Epidermal melanocyte (primary cell): ENCODE results near the gene SCIN.
"Not testable (repeated sequence)": the region's sequence is repeated elsewhere in the genome, so short reads cannot be mapped to it uniquely, and the experiment has no call there.

ENCODE experiments used
- DNase-seq: peaks from one replicate; pipeline ENCODE4 v3.0.0; 2011; ENCODE audit warnings: low spot score; ENCODE audit not compliant: insufficient read length

The SCIN gene

GRCh38 chr7:12686891-12687717 lies 116.6 kb downstream of the SCIN start, which contains the start of gene ARL4A:
Gene ARL4A, plus strand, starts transcription at chr7:12687633. Its CDS starts 622 bp downstream, at chr7:12688255.
- DNase-seq = peak; percentile 98

GRCh38 chr7:12687718-12688171 lies 117.2 kb downstream of the SCIN start:
- DNase-seq = no peak

GRCh38 chr7:12688485-12689170 lies 118.1 kb downstream of the SCIN start:
- not testable (repeated sequence) for DNase-seq

- no peak for DNase-seq
Measured at GRCh38 chr7:12689451-12689850, 118.9 kb downstream of the SCIN start.

GRCh38 chr7:12690041-12690878 lies 119.7 kb downstream of the SCIN start:
- no peak for DNase-seq

GRCh38 chr7:12691388-12691787 lies 120.9 kb downstream of the SCIN start:
- not testable (repeated sequence) for DNase-seq

- no peak for DNase-seq
Measured at GRCh38 chr7:12692035-12692434, 121.5 kb downstream of the SCIN start.

- no peak for DNase-seq
Measured at GRCh38 chr7:12692479-12693259, 122.1 kb downstream of the SCIN start.

GRCh38 chr7:12694817-12695216 lies 124.3 kb downstream of the SCIN start:
- no peak for DNase-seq

GRCh38 chr7:12695965-12696364 lies 125.4 kb downstream of the SCIN start:
- no peak for DNase-seq

GRCh38 chr7:12699299-12699698 lies 128.8 kb downstream of the SCIN start:
- no peak for DNase-seq

- DNase-seq = no peak
Measured at GRCh38 chr7:12701433-12701832, 130.9 kb downstream of the SCIN start.

GRCh38 chr7:12703881-12704280 lies 133.4 kb downstream of the SCIN start:
- DNase-seq = no peak

GRCh38 chr7:12705878-12706277 lies 135.4 kb downstream of the SCIN start:
- no peak for DNase-seq

- no peak for DNase-seq
Measured at GRCh38 chr7:12706900-12707536, 136.5 kb downstream of the SCIN start.

GRCh38 chr7:12708314-12708713 lies 137.8 kb downstream of the SCIN start:
- no peak for DNase-seq
